GM23338 (cell line): ENCODE data around the gene NLGN1. TPM values are rescaled to one million over a fixed set of nuclear protein-coding genes. Genes with fewer than 3 reads are reported as not detected.

Source experiments
- CREB1 ChIP-seq: fragments of 250-450 bp; sonication (Bioruptor Pico); IDR thresholded peaks from 2 replicates; pipeline ENCODE4 v1.5.0; 2020; ENCODE audit warnings: low read depth, mild to moderate bottlenecking, moderate library complexity
- EZH2 ChIP-seq: fragments of 200-600 bp; sonication (generic); IDR thresholded peaks from one replicate; pipeline ENCODE4 v1.8.0; 2017; ENCODE audit warnings: antibody characterized with exemption, mild to moderate bottlenecking, low read depth; ENCODE audit not compliant: unreplicated experiment
- JUNB ChIP-seq: IDR thresholded peaks from one replicate; pipeline ENCODE4 v1.6.1; 2016; ENCODE audit warnings: antibody characterized with exemption; ENCODE audit not compliant: unreplicated experiment
- NANOG ChIP-seq: IDR thresholded peaks from 2 replicates; pipeline ENCODE4 v1.6.1; 2016; ENCODE audit warnings: antibody characterized with exemption, borderline replicate concordance
- POLR2AphosphoS5 ChIP-seq: IDR thresholded peaks from 2 replicates; pipeline ENCODE4 v1.6.1; 2016; ENCODE audit warnings: antibody characterized with exemption, low read depth
- STAT1 ChIP-seq: IDR thresholded peaks from one replicate; pipeline ENCODE4 v1.6.1; 2016; ENCODE audit warnings: antibody characterized with exemption; ENCODE audit not compliant: unreplicated experiment
- ZNF114 ChIP-seq: fragments of 250-450 bp; sonication (Bioruptor Pico); IDR thresholded peaks from 2 replicates; pipeline ENCODE4 v1.5.0; 2020; ENCODE audit warnings: mild to moderate bottlenecking, moderate library complexity
- ZNF331 ChIP-seq: fragments of 250-450 bp; sonication (Bioruptor Pico); IDR thresholded peaks from 2 replicates; pipeline ENCODE4 v1.5.0; 2020; ENCODE audit warnings: low read depth, mild to moderate bottlenecking, moderate library complexity
- polyA plus RNA-seq: library from polyadenylated mRNA; unstranded; fragments of >200 nt; fragmentation: Nextera tagmentation; extraction: Ambion mirVana; gene quantifications from 2 replicates; pipeline ENCODE4 v1.2.1, GENCODE V29; 2016
- total RNA-seq: library from RNA; depleted of rRNA; stranded (reverse); fragments of >200 nt; shearing (Covaris generic); gene quantifications from 2 replicates; pipeline ENCODE4 v1.2.3, GENCODE V29; 2014
- TF ChIP-seq, protein P1 (sequence below): fragments of 250-450 bp; sonication (Bioruptor Pico); IDR thresholded peaks from 2 replicates; pipeline ENCODE4 v1.5.0; 2020; ENCODE audit warnings: mild to moderate bottlenecking, moderate library complexity
- TF ChIP-seq, protein P2 (sequence below): IDR thresholded peaks from 2 replicates; pipeline ENCODE4 v1.6.1; 2016; ENCODE audit warnings: antibody characterized with exemption
- TF ChIP-seq, protein P3 (sequence below), 2 experiments: fragments of 200-600 bp in 1 of 2; sonication (generic) in 1 of 2; conservative IDR thresholded peaks; 2 replicates each; pipeline versions ENCODE4 v1.5.1 to v1.6.1; 2016 to 2017; ENCODE audit warnings: antibody characterized with exemption in 2 of 2, low read depth in 2 of 2, mild to moderate bottlenecking in 2 of 2, moderate library complexity in 1 of 2

Gene NLGN1
- total and polyA plus RNA-seq, 2 experiments from 2014 or later = 6.5 to 18.6 TPM

DNA sequence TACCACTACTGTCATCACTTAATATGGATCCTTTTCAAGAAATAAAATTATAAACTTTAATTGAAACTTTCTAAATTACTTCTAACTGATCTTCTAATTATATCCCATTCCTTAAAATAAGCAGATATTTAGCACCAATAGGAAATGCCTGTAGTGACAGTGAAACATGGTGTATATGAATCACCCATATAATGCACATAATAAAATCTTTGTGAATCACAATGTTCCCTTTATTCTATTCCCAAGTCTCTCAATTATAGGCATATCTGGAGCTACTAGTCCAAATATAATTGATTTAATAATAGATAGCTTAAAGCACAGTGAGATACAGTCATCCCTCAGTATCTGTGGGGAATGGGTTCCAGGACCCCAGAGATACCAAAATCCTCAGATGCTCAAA is 490.3 kb downstream of the NLGN1 start (continued):
- TF ChIP-seq, protein P1, sequence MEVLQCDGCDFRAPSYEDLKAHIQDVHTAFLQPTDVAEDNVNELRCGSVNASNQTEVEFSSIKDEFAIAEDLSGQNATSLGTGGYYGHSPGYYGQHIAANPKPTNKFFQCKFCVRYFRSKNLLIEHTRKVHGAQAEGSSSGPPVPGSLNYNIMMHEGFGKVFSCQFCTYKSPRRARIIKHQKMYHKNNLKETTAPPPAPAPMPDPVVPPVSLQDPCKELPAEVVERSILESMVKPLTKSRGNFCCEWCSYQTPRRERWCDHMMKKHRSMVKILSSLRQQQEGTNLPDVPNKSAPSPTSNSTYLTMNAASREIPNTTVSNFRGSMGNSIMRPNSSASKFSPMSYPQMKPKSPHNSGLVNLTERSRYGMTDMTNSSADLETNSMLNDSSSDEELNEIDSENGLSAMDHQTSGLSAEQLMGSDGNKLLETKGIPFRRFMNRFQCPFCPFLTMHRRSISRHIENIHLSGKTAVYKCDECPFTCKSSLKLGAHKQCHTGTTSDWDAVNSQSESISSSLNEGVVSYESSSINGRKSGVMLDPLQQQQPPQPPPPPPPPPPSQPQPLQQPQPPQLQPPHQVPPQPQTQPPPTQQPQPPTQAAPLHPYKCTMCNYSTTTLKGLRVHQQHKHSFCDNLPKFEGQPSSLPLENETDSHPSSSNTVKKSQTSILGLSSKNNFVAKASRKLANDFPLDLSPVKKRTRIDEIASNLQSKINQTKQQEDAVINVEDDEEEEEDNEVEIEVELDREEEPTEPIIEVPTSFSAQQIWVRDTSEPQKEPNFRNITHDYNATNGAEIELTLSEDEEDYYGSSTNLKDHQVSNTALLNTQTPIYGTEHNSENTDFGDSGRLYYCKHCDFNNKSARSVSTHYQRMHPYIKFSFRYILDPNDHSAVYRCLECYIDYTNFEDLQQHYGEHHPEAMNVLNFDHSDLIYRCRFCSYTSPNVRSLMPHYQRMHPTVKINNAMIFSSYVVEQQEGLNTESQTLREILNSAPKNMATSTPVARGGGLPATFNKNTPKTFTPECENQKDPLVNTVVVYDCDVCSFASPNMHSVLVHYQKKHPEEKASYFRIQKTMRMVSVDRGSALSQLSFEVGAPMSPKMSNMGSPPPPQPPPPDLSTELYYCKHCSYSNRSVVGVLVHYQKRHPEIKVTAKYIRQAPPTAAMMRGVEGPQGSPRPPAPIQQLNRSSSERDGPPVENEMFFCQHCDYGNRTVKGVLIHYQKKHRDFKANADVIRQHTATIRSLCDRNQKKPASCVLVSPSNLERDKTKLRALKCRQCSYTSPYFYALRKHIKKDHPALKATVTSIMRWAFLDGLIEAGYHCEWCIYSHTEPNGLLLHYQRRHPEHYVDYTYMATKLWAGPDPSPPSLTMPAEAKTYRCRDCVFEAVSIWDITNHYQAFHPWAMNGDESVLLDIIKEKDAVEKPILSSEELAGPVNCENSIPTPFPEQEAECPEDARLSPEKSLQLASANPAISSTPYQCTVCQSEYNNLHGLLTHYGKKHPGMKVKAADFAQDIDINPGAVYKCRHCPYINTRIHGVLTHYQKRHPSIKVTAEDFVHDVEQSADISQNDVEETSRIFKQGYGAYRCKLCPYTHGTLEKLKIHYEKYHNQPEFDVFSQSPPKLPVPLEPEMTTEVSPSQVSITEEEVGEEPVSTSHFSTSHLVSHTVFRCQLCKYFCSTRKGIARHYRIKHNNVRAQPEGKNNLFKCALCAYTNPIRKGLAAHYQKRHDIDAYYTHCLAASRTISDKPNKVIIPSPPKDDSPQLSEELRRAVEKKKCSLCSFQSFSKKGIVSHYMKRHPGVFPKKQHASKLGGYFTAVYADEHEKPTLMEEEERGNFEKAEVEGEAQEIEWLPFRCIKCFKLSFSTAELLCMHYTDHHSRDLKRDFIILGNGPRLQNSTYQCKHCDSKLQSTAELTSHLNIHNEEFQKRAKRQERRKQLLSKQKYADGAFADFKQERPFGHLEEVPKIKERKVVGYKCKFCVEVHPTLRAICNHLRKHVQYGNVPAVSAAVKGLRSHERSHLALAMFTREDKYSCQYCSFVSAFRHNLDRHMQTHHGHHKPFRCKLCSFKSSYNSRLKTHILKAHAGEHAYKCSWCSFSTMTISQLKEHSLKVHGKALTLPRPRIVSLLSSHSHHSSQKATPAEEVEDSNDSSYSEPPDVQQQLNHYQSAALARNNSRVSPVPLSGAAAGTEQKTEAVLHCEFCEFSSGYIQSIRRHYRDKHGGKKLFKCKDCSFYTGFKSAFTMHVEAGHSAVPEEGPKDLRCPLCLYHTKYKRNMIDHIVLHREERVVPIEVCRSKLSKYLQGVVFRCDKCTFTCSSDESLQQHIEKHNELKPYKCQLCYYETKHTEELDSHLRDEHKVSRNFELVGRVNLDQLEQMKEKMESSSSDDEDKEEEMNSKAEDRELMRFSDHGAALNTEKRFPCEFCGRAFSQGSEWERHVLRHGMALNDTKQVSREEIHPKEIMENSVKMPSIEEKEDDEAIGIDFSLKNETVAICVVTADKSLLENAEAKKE = no peak
- TF ChIP-seq NANOG (no peak), EZH2 (no peak), ZNF114 (no peak), STAT1 (no peak), ZNF331 (no peak), CREB1 (CRISPR knock-in tag) (no peak), POLR2AphosphoS5 (no peak), JUNB (no peak)
- TF ChIP-seq, protein P2, sequence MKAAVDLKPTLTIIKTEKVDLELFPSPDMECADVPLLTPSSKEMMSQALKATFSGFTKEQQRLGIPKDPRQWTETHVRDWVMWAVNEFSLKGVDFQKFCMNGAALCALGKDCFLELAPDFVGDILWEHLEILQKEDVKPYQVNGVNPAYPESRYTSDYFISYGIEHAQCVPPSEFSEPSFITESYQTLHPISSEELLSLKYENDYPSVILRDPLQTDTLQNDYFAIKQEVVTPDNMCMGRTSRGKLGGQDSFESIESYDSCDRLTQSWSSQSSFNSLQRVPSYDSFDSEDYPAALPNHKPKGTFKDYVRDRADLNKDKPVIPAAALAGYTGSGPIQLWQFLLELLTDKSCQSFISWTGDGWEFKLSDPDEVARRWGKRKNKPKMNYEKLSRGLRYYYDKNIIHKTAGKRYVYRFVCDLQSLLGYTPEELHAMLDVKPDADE = no peak
- TF ChIP-seq, protein P3, sequence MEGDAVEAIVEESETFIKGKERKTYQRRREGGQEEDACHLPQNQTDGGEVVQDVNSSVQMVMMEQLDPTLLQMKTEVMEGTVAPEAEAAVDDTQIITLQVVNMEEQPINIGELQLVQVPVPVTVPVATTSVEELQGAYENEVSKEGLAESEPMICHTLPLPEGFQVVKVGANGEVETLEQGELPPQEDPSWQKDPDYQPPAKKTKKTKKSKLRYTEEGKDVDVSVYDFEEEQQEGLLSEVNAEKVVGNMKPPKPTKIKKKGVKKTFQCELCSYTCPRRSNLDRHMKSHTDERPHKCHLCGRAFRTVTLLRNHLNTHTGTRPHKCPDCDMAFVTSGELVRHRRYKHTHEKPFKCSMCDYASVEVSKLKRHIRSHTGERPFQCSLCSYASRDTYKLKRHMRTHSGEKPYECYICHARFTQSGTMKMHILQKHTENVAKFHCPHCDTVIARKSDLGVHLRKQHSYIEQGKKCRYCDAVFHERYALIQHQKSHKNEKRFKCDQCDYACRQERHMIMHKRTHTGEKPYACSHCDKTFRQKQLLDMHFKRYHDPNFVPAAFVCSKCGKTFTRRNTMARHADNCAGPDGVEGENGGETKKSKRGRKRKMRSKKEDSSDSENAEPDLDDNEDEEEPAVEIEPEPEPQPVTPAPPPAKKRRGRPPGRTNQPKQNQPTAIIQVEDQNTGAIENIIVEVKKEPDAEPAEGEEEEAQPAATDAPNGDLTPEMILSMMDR (conservative IDR thresholded peaks at IDR 0.05; ENCODE audit: low read depth in 2 of 2) = no peak
